ENCODE data around the gene ARHGEF28. TPM values are rescaled to one million over a fixed set of nuclear protein-coding genes. Genes with fewer than 3 reads are reported as not detected.

The ARHGEF28 gene
- total RNA-seq, 1 experiment from 2014 or later: 0.57 TPM

DNA sequence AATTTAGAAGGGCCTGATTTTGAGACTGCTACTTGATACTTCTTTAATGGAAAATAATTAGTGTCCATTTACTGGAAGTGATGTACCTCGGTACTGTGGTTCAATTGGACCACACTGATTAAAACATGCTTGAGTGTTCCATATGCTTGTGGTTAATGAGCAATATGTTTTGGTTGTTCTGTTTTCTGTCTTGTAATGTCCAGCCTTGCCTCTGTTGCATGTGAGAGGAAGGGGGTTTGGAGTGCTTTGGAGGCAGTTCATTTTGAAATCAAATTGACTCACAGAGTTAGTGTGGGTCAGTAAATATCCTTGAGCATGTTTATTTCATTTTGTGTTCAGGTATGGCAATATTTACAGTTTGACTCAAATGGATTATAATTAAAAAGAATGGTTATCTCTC lies 334.4 kb downstream of the ARHGEF28 start:
- Mint-ChIP-seq H3K27ac (no peak overlapping the region), H3K9me3 (no peaks in the 10 kb centered on the region), H3K4me1 (peaks cover 0 to 3% of the 10 kb centered on the region in 2 experiments; a peak in 2 of 4 replicates), H3K36me3 (ENCODE audit: insufficient read depth in 1 of 3, low read depth in 3 of 3) (no peaks in the 10 kb centered on the region), H3K4me3 (no peak overlapping the region; a peak in 1 of 5 replicates), H3K27me3 (ENCODE audit: low read depth) (no peaks in the 10 kb centered on the region)
- Histone ChIP-seq H2AK5ac (ENCODE audit: insufficient read length, low read length) (no peak overlapping the region), H3K56ac (ENCODE audit: insufficient read length, low read depth, low read length) (no peak overlapping the region), H2BK15ac (ENCODE audit: low read depth, low read length) (no peak overlapping the region), H4K8ac (replicated peaks; ENCODE audit: insufficient read length, low read depth, low read length) (no peak overlapping the region), H3K27me3 (ENCODE audit: insufficient read depth, low read length) (no peaks in the 10 kb centered on the region), H3K79me2 (ENCODE audit: insufficient read depth, low read length) (no peaks in the 10 kb centered on the region), H2BK5ac (ENCODE audit: insufficient read length, low read length) (no peak overlapping the region), H2BK120ac (ENCODE audit: low read depth, low read length, poor library complexity, severe bottlenecking) (no peak overlapping the region), H4K5ac (ENCODE audit: insufficient read length, low read depth, low read length) (no peak overlapping the region), H3K14ac (ENCODE audit: insufficient read depth, low read length) (no peak overlapping the region), H3K4me2 (ENCODE audit: insufficient read depth, insufficient read length, low read length) (no peak overlapping the region), H4K20me1 (ENCODE audit: control insufficient read depth, insufficient read depth, insufficient read length) (no peaks in the 10 kb centered on the region), H3K23ac (ENCODE audit: insufficient read length, low read depth, low read length) (no peak overlapping the region), H3K79me1 (ENCODE audit: insufficient read depth, low read depth, low read length, poor library complexity, severe bottlenecking) (no peaks in the 10 kb centered on the region), H3K27ac (ENCODE audit: insufficient read length, low read depth, low read length) (no peak overlapping the region), H2BK20ac (ENCODE audit: low read depth, low read length, poor library complexity, severe bottlenecking) (no peak overlapping the region), H3K4ac (ENCODE audit: low read depth, low read length) (no peak overlapping the region), H3K23me2 (ENCODE audit: insufficient read length, low read depth, low read length, poor library complexity, severe bottlenecking) (no peaks in the 10 kb centered on the region), H2AFZ (ENCODE audit: low read length) (no peak overlapping the region), H2BK12ac (ENCODE audit: insufficient read length, low read depth, low read length) (no peak overlapping the region), H3K18ac (ENCODE audit: insufficient read length, low read depth, low read length) (no peak overlapping the region), H3T11ph (ENCODE audit: low read length) (no peak overlapping the region), H4K91ac (ENCODE audit: insufficient read length, low read depth, low read length) (no peak overlapping the region), H3K4me1 (ENCODE audit: insufficient read depth, low read length) (no peaks in the 10 kb centered on the region), H3K9ac (ENCODE audit: extremely low read depth, insufficient read length, low read length) (no peak overlapping the region), H3K9me3 (ENCODE audit: control insufficient read depth, low read depth, low read length) (no peaks in the 10 kb centered on the region)
- TF ChIP-seq, protein P1, sequence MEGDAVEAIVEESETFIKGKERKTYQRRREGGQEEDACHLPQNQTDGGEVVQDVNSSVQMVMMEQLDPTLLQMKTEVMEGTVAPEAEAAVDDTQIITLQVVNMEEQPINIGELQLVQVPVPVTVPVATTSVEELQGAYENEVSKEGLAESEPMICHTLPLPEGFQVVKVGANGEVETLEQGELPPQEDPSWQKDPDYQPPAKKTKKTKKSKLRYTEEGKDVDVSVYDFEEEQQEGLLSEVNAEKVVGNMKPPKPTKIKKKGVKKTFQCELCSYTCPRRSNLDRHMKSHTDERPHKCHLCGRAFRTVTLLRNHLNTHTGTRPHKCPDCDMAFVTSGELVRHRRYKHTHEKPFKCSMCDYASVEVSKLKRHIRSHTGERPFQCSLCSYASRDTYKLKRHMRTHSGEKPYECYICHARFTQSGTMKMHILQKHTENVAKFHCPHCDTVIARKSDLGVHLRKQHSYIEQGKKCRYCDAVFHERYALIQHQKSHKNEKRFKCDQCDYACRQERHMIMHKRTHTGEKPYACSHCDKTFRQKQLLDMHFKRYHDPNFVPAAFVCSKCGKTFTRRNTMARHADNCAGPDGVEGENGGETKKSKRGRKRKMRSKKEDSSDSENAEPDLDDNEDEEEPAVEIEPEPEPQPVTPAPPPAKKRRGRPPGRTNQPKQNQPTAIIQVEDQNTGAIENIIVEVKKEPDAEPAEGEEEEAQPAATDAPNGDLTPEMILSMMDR (conservative IDR thresholded peaks at IDR 0.05): no peak
- no CpG with 5 or more reads among the region's 1 CpG for WGBS (ENCODE audit: extremely low coverage, insufficient read length, low lambda C conversion rate)
- no peak for DNase-seq
